Measurements from ENCODE around the gene DYSF.

GRCh38 chr2:71721362-71721665, 268.0 kb downstream of the DYSF start:
- TF ChIP-seq CTCF (IDR thresholded peaks at IDR 0.05; ENCODE audit: extremely low read depth in 1 of 2, insufficient read depth in 1 of 2, low read depth in 1 of 2, low read length in 2 of 2): no peak
- no peak for TF ChIP-seq POLR2A (IDR thresholded peaks at IDR 0.05; ENCODE audit: low read depth, low read length)
- no peak for TF ChIP-seq POLR2AphosphoS5 (IDR thresholded peaks at IDR 0.05; ENCODE audit: insufficient read depth, low read depth, low read length)
- TF ChIP-seq FOS (IDR thresholded peaks at IDR 0.05; ENCODE audit: borderline replicate concordance, insufficient read depth, low read length): no peak
- TF ChIP-seq EZH2 (IDR thresholded peaks at IDR 0.05; ENCODE audit: borderline replicate concordance, low read depth, low read length, severe bottlenecking): no peak
- no peak for TF ChIP-seq MAX (IDR thresholded peaks at IDR 0.05; ENCODE audit: insufficient read depth, insufficient read length)
- TF ChIP-seq GATA2 (IDR thresholded peaks at IDR 0.05; ENCODE audit: insufficient read depth, insufficient read length, low read depth, low read length): no peak
- TF ChIP-seq MYC (IDR thresholded peaks at IDR 0.05; ENCODE audit: low read depth, low read length): no peak

All from endothelial cell of umbilical vein (primary cell).